Gastroesophageal sphincter (tissue), 3 donors: ENCODE measurements around the gene ARHGEF37.

Source experiments
- CTCF ChIP-seq, 4 experiments: fragments of 200-600 bp in 2 of 4; fragments of 450-650 bp in 2 of 4; sonication (generic) in 1 of 4; IDR thresholded peaks; one replicate each; pipeline ENCODE4 v1.5.1; 2017 to 2019; ENCODE audit warnings: antibody characterized with exemption in 4 of 4, mild to moderate bottlenecking in 2 of 4, moderate library complexity in 2 of 4
- EP300 ChIP-seq: sonication (generic); formaldehyde crosslinking; IDR thresholded peaks from one replicate; pipeline ENCODE4 v1.6.1; 2017; ENCODE audit warnings: antibody characterized with exemption, mild to moderate bottlenecking
- POLR2A ChIP-seq, 2 donors: fragments of 450-650 bp; IDR thresholded peaks; one replicate each; pipeline ENCODE4 v1.6.1; 2017; ENCODE audit warnings: antibody characterized with exemption in 2 of 2, mild to moderate bottlenecking in 2 of 2, moderate library complexity in 1 of 2

GRCh38 chr5:149654883-149655505 is 73.7 kb downstream of the ARHGEF37 start:
- TF ChIP-seq CTCF (IDR thresholded peaks at IDR 0.05) (no peak), POLR2A (IDR thresholded peaks at IDR 0.05) (no peak), EP300 (no peak)
